Measurements from ENCODE around the gene TXLNB.

Gene TXLNB

DNA sequence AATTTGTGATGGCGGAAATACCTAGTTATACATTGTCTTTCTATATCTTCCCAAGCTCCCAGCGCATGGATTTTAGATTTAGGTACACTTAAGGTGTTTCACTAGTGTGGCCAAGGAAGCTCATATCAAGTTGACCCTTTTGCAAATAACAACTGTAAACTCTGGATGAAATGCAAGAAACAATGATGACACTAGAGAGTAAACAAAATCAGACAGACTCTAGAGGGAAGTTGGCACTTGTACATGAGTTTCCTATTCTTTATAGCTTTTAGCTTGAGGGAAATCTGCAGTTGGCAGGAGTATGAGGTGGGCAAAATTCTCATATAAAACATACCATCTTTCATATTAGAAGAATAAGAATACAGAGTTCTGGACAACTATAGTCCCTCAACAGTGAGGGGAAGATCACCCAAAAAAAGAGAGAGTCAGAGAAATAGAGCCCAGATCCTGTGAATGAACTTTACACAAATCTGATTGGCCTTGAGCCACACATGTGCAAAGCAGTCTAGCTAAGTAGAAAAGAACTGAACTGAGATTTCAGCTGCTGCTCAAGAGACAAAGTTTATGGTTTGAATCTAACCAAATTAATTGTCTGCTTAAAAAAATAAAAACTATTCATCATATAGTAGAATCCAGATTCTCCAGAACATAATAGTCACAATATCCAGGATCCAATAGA is 26.1 kb downstream of the TXLNB start:
- no peak overlapping the region for H3K23ac ChIP-seq (ENCODE audit: low read length in 2 of 2)
- no peak overlapping the region for H3K4me3 ChIP-seq (ENCODE audit: insufficient read depth in 1 of 2, low read depth in 1 of 2, low read length in 2 of 2)
- H3K18ac ChIP-seq (ENCODE audit: low read depth in 1 of 2, low read length in 2 of 2) = no peak overlapping the region
- H3K4me1 ChIP-seq (ENCODE audit: control insufficient read depth, insufficient read depth, low read depth, low read length) = no peaks in the 10 kb centered on the region
- no peaks in the 10 kb centered on the region for H3K27me3 ChIP-seq (ENCODE audit: control insufficient read depth in 1 of 2, insufficient read depth in 1 of 2, low read length in 2 of 2)
- H3K14ac ChIP-seq (ENCODE audit: low read length in 2 of 2) = no peak overlapping the region
- no peak for DNase-seq
- H3K9ac ChIP-seq (ENCODE audit: low read length) = no peak overlapping the region
- H2BK12ac ChIP-seq (ENCODE audit: low read length in 2 of 2) = no peak overlapping the region
- H2BK5ac ChIP-seq (ENCODE audit: low read depth, low read length, poor library complexity, severe bottlenecking) = no peak overlapping the region
- H3K79me1 ChIP-seq (replicated peaks; ENCODE audit: low read length, poor library complexity, severe bottlenecking) = no peaks in the 10 kb centered on the region
- H2BK120ac ChIP-seq (ENCODE audit: low read depth, low read length) = no peak overlapping the region
- 100% methylated on average over 2 of the region's 2 CpGs for WGBS
- no peak overlapping the region for H3K27ac ChIP-seq (ENCODE audit: low read length, poor library complexity, severe bottlenecking)
- no peaks in the 10 kb centered on the region for H3K9me3 ChIP-seq (ENCODE audit: control insufficient read depth, low read length)
- H4K91ac ChIP-seq (ENCODE audit: low read length) = no peak overlapping the region
- no peak overlapping the region for H3K4ac ChIP-seq (ENCODE audit: low read depth in 1 of 2, low read length in 2 of 2)
- H4K8ac ChIP-seq (ENCODE audit: low read length) = no peak overlapping the region
- no peak overlapping the region for H2AK5ac ChIP-seq (ENCODE audit: low read length, severe bottlenecking)
- no peak overlapping the region for H2AFZ ChIP-seq (ENCODE audit: low read depth, low read length)
- H3K36me3 ChIP-seq (ENCODE audit: control insufficient read depth in 1 of 2, insufficient read depth in 2 of 2, low read depth in 1 of 2, low read length in 2 of 2) = no peaks in the 10 kb centered on the region
- H3K4me2 ChIP-seq (ENCODE audit: low read length, poor library complexity, severe bottlenecking) = no peak overlapping the region
- H2BK15ac ChIP-seq (ENCODE audit: low read depth, poor library complexity, severe bottlenecking) = no peak overlapping the region

DNA sequence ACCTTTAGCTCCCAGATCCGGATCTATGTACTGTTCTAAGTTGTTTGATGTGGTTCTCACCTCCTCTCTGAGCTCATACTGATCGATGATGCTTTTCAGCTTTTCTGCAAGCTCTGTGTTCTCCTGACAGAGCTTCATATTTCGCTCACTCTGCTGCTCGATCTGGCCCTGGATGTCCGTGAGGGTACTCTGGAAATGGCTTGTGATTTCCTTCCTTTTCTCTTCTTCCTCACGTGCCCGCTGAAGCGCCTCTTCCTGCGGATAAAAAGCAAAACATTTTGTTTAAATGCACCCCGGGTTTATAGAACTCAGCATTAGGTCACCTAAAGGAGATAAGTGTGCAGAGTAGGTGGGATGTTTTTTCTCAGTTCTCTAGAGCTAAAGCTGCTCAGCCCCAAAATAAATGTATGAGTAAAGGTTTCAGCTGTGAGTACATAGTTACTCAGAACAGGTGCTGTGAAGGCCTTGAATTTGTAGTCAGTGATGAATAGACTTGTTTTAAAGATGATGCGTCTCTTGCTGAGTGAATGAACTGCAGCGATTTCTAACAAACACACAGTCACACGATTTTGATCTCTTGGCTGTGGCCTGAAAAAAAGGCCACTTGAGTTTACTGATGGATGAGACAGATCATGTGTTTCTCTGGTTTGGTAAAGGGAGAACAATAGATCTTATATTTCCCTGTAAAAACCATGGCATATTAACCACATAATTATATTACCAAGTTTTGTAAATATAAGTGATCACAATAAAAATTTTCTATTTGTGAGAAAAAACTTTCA is 29.1 kb downstream of the TXLNB start:
- H4K8ac ChIP-seq (ENCODE audit: low read length) = no peak overlapping the region
- H3K4me2 ChIP-seq (ENCODE audit: low read length, poor library complexity, severe bottlenecking) = no peak overlapping the region
- H2AFZ ChIP-seq (ENCODE audit: low read depth, low read length) = no peak overlapping the region
- no peak overlapping the region for H2BK15ac ChIP-seq (ENCODE audit: low read depth, poor library complexity, severe bottlenecking)
- H3K27me3 ChIP-seq (ENCODE audit: control insufficient read depth in 1 of 2, insufficient read depth in 1 of 2, low read length in 2 of 2) = no peaks in the 10 kb centered on the region
- no peaks in the 10 kb centered on the region for H3K4me1 ChIP-seq (ENCODE audit: control insufficient read depth, insufficient read depth, low read depth, low read length)
- no peak overlapping the region for H3K27ac ChIP-seq (ENCODE audit: low read length, poor library complexity, severe bottlenecking)
- H3K36me3 ChIP-seq (ENCODE audit: control insufficient read depth in 1 of 2, insufficient read depth in 2 of 2, low read depth in 1 of 2, low read length in 2 of 2) = no peaks in the 10 kb centered on the region
- no peak overlapping the region for H3K18ac ChIP-seq (ENCODE audit: low read depth in 1 of 2, low read length in 2 of 2)
- H2BK12ac ChIP-seq (ENCODE audit: low read length in 2 of 2) = no peak overlapping the region
- H3K9ac ChIP-seq (ENCODE audit: low read length) = no peak overlapping the region
- H3K79me1 ChIP-seq (replicated peaks; ENCODE audit: low read length, poor library complexity, severe bottlenecking) = no peaks in the 10 kb centered on the region
- no peak overlapping the region for H3K14ac ChIP-seq (ENCODE audit: low read length in 2 of 2)
- DNase-seq = no peak
- no peak overlapping the region for H3K23ac ChIP-seq (ENCODE audit: low read length in 2 of 2)
- H2BK120ac ChIP-seq (ENCODE audit: low read depth, low read length) = no peak overlapping the region
- H3K9me3 ChIP-seq (ENCODE audit: control insufficient read depth, low read length) = no peaks in the 10 kb centered on the region
- no peak overlapping the region for H3K4me3 ChIP-seq (ENCODE audit: insufficient read depth in 1 of 2, low read depth in 1 of 2, low read length in 2 of 2)
- H2BK5ac ChIP-seq (ENCODE audit: low read depth, low read length, poor library complexity, severe bottlenecking) = no peak overlapping the region
- H2AK5ac ChIP-seq (ENCODE audit: low read length, severe bottlenecking) = no peak overlapping the region
- H4K91ac ChIP-seq (ENCODE audit: low read length) = no peak overlapping the region
- WGBS = 89% methylated on average over 13 of the region's 13 CpGs
- H3K4ac ChIP-seq (ENCODE audit: low read depth in 1 of 2, low read length in 2 of 2) = no peak overlapping the region

DNA sequence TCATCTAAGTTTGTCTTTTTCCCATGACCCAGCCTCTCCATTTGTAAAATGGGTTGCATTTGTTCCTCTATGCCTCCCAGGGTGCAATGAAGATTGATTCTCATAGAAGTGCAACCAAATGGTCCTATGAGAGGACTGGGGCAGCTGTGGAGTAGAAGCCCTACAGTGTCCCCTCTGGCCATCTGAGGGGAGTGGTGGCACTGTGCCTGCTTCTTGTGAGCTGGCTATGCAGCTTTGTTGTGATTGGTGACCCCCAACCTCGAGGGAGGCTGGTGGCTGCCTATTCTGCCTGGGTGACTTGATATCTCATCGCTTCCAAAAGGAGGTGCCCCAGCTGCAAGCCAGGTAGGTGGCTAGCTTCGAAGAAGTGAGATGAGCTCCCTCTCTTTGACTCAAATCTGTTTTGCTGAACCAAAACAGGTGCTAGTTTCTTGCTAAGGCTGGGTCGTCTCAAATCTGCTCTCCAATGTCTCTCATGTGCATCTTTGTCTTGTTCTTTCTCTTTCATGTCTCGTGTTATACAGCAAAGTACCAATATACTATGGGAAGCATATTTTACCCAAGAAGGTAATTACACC is 33.9 kb downstream of the TXLNB start:
- WGBS = 91% methylated on average over 4 of the region's 5 CpGs
- Histone ChIP-seq H3K4me3 (ENCODE audit: insufficient read depth in 1 of 2, low read depth in 1 of 2, low read length in 2 of 2) (no peak overlapping the region), H2BK120ac (ENCODE audit: low read depth, low read length) (no peak overlapping the region), H3K79me1 (replicated peaks; ENCODE audit: low read length, poor library complexity, severe bottlenecking) (no peaks in the 10 kb centered on the region), H2AFZ (ENCODE audit: low read depth, low read length) (no peak overlapping the region), H3K27me3 (ENCODE audit: control insufficient read depth in 1 of 2, insufficient read depth in 1 of 2, low read length in 2 of 2) (no peaks in the 10 kb centered on the region), H3K4me2 (ENCODE audit: low read length, poor library complexity, severe bottlenecking) (no peak overlapping the region), H3K14ac (ENCODE audit: low read length in 2 of 2) (no peak overlapping the region), H2BK15ac (ENCODE audit: low read depth, poor library complexity, severe bottlenecking) (no peak overlapping the region), H4K91ac (ENCODE audit: low read length) (no peak overlapping the region), H3K9ac (ENCODE audit: low read length) (no peak overlapping the region), H2AK5ac (ENCODE audit: low read length, severe bottlenecking) (no peak overlapping the region), H3K9me3 (ENCODE audit: control insufficient read depth, low read length) (no peaks in the 10 kb centered on the region), H2BK12ac (ENCODE audit: low read length in 2 of 2) (no peak overlapping the region), H2BK5ac (ENCODE audit: low read depth, low read length, poor library complexity, severe bottlenecking) (no peak overlapping the region), H3K18ac (ENCODE audit: low read depth in 1 of 2, low read length in 2 of 2) (no peak overlapping the region), H3K4me1 (ENCODE audit: control insufficient read depth, insufficient read depth, low read depth, low read length) (no peaks in the 10 kb centered on the region), H3K27ac (ENCODE audit: low read length, poor library complexity, severe bottlenecking) (no peak overlapping the region), H4K8ac (ENCODE audit: low read length) (no peak overlapping the region), H3K4ac (ENCODE audit: low read depth in 1 of 2, low read length in 2 of 2) (no peak overlapping the region), H3K23ac (ENCODE audit: low read length in 2 of 2) (no peak overlapping the region), H3K36me3 (ENCODE audit: control insufficient read depth in 1 of 2, insufficient read depth in 2 of 2, low read depth in 1 of 2, low read length in 2 of 2) (no peaks in the 10 kb centered on the region)
- no peak for DNase-seq

DNA sequence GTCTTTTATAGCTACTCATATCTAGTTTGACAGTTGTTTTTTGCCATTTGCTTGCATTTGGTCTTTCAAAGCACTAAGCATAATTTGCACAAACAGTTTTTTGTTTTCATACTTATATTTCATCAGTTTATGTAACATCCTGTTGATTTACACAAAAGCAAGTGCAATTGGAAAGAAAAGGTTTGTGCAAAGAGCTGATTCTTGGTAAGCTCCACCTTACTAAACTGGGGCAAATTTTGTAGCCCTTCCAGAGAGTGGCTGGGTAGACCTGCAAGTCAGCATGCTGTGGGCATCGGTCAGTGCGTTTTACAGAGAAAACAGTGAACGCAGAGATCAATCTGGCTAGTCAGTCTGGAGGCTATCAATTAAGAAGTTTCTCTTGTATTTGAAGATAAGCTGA is 34.5 kb downstream of the TXLNB start:
- Histone ChIP-seq H3K4ac (ENCODE audit: low read depth in 1 of 2, low read length in 2 of 2) (no peak overlapping the region), H2BK15ac (ENCODE audit: low read depth, poor library complexity, severe bottlenecking) (no peak overlapping the region), H3K23ac (ENCODE audit: low read length in 2 of 2) (no peak overlapping the region), H3K4me2 (ENCODE audit: low read length, poor library complexity, severe bottlenecking) (no peak overlapping the region), H3K79me1 (replicated peaks; ENCODE audit: low read length, poor library complexity, severe bottlenecking) (no peaks in the 10 kb centered on the region), H2BK120ac (ENCODE audit: low read depth, low read length) (no peak overlapping the region), H3K18ac (ENCODE audit: low read depth in 1 of 2, low read length in 2 of 2) (no peak overlapping the region), H3K4me1 (ENCODE audit: control insufficient read depth, insufficient read depth, low read depth, low read length) (no peaks in the 10 kb centered on the region), H3K27ac (ENCODE audit: low read length, poor library complexity, severe bottlenecking) (no peak overlapping the region), H3K14ac (ENCODE audit: low read length in 2 of 2) (no peak overlapping the region), H3K4me3 (ENCODE audit: insufficient read depth in 1 of 2, low read depth in 1 of 2, low read length in 2 of 2) (no peak overlapping the region), H4K8ac (ENCODE audit: low read length) (no peak overlapping the region), H3K27me3 (ENCODE audit: control insufficient read depth in 1 of 2, insufficient read depth in 1 of 2, low read length in 2 of 2) (no peaks in the 10 kb centered on the region), H3K36me3 (ENCODE audit: control insufficient read depth in 1 of 2, insufficient read depth in 2 of 2, low read depth in 1 of 2, low read length in 2 of 2) (no peaks in the 10 kb centered on the region), H2AFZ (ENCODE audit: low read depth, low read length) (no peak overlapping the region), H2AK5ac (ENCODE audit: low read length, severe bottlenecking) (no peak overlapping the region), H3K9me3 (ENCODE audit: control insufficient read depth, low read length) (no peaks in the 10 kb centered on the region), H2BK12ac (ENCODE audit: low read length in 2 of 2) (no peak overlapping the region), H4K91ac (ENCODE audit: low read length) (no peak overlapping the region), H2BK5ac (ENCODE audit: low read depth, low read length, poor library complexity, severe bottlenecking) (no peak overlapping the region), H3K9ac (ENCODE audit: low read length) (no peak overlapping the region)
- DNase-seq = no peak
- WGBS = 94% methylated on average over 2 of the region's 3 CpGs

Data from mesenchymal stem cell (in vitro differentiated cells and primary cell).